Amygdala (tissue), 56 donors: ENCODE measurements around the gene STX1B.

ENCODE experiments used
- DNase-seq, 56 donors: peaks; one replicate each; lab custom pipeline; 2025; lab: John Stamatoyannopoulos, UW

The STX1B gene

GRCh38 chr16:30982548-30983288 lies 27.7 kb downstream of the STX1B start:
- no peak for DNase-seq

GRCh38 chr16:30980959-30981358 lies 29.5 kb downstream of the STX1B start:
- DNase-seq, result no peak

- DNase-seq, result no peak
Measured at GRCh38 chr16:30980434-30980833, 30.0 kb downstream of the STX1B start.

- no peak for DNase-seq
Measured at GRCh38 chr16:30980023-30980371, 30.4 kb downstream of the STX1B start.

GRCh38 chr16:30979170-30980022 lies 31.0 kb downstream of the STX1B start:
- no peak for DNase-seq

- no peak for DNase-seq
Measured at GRCh38 chr16:30977502-30977901, 32.9 kb downstream of the STX1B start.

GRCh38 chr16:30976486-30976885 lies 34.0 kb downstream of the STX1B start:
- DNase-seq, result no peak

GRCh38 chr16:30974348-30974747 lies 36.1 kb downstream of the STX1B start:
- DNase-seq, result no peak

- no peak for DNase-seq
Measured at GRCh38 chr16:30972872-30973271, 37.6 kb downstream of the STX1B start.

- no peak for DNase-seq
Measured at GRCh38 chr16:30971298-30971697, 39.1 kb downstream of the STX1B start.

GRCh38 chr16:30969246-30969842 lies 41.1 kb downstream of the STX1B start:
- DNase-seq, result no peak

GRCh38 chr16:30967795-30968194 lies 42.6 kb downstream of the STX1B start:
- DNase-seq, result no peak

- no peak for DNase-seq
Measured at GRCh38 chr16:30966033-30966619, 44.3 kb downstream of the STX1B start.

GRCh38 chr16:30965436-30965835 lies 45.0 kb downstream of the STX1B start:
- no peak for DNase-seq

GRCh38 chr16:30964574-30965226 lies 45.7 kb downstream of the STX1B start:
- DNase-seq, result no peak

GRCh38 chr16:30963925-30964511 lies 46.4 kb downstream of the STX1B start:
- no peak for DNase-seq

- no peak for DNase-seq
Measured at GRCh38 chr16:30961384-30961783, 49.1 kb downstream of the STX1B start.

GRCh38 chr16:30958175-30959079 lies 52.0 kb downstream of the STX1B start:
- peak in 21 of 56 donors; percentile 25 to 77 (median 51) for DNase-seq
